GM12864 (cell line): ENCODE data around the gene TAF3.

Source experiments
- DNase-seq: peaks from one replicate; pipeline ENCODE4 v3.0.0-alpha.2; 2011; ENCODE audit warnings: low read depth
- H3K4me3 ChIP-seq: 2 replicates; pipeline ENCODE4 v1.5.1; 2011; ENCODE audit warnings: mild to moderate bottlenecking, low read depth, low read length, control low read depth
- TF ChIP-seq, protein P1 (sequence below): IDR thresholded peaks from 2 replicates; pipeline ENCODE4 v1.5.1; 2011; ENCODE audit warnings: low read depth, mild to moderate bottlenecking, moderate library complexity, low read length, control low read depth, inconsistent platforms; ENCODE audit errors: missing control alignments

The TAF3 gene

DNA sequence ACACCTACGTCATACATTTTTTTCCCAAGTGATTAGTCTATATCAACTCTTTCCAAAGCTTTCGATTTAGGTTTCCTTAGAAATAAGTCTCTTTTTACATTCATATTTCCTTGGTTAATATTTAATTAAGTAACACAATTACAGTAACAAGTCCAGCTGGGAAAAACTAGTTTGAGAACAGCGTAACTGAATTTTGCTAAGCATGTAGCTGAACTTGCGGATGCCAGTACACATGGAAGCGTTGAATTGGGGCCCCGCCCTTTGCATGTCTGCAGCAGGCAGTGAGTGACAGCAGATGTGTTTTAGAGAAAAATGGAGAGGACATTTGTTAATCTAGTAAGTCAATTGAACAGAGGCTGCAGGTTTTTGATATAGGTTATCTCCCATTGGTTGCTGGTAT is 72.5 kb downstream of the TAF3 start:
- TF ChIP-seq, protein P1, sequence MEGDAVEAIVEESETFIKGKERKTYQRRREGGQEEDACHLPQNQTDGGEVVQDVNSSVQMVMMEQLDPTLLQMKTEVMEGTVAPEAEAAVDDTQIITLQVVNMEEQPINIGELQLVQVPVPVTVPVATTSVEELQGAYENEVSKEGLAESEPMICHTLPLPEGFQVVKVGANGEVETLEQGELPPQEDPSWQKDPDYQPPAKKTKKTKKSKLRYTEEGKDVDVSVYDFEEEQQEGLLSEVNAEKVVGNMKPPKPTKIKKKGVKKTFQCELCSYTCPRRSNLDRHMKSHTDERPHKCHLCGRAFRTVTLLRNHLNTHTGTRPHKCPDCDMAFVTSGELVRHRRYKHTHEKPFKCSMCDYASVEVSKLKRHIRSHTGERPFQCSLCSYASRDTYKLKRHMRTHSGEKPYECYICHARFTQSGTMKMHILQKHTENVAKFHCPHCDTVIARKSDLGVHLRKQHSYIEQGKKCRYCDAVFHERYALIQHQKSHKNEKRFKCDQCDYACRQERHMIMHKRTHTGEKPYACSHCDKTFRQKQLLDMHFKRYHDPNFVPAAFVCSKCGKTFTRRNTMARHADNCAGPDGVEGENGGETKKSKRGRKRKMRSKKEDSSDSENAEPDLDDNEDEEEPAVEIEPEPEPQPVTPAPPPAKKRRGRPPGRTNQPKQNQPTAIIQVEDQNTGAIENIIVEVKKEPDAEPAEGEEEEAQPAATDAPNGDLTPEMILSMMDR: no peak
- H3K4me3 ChIP-seq: no peak overlapping the region
- DNase-seq: no peak

DNA sequence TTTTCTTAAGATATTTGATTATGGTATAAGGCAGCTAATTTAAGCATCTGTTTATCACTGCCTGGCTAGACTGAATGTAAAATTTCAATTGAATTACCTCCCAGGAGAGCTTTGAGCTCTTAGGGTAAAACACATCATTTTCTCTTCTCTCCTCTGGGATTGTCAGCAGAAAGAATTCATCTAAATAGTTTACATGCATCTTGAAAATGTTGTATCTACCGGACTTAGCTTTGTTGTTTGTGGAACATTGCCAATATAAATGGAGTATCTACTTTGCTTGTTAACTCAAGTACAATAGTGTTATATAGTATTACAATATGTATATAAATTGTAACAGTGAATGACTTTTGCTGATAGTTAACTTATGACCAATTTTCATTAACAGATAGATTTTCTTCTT is 73.3 kb downstream of the TAF3 start:
- no peak overlapping the region for H3K4me3 ChIP-seq
- TF ChIP-seq, protein P1: no peak
- DNase-seq: no peak

DNA sequence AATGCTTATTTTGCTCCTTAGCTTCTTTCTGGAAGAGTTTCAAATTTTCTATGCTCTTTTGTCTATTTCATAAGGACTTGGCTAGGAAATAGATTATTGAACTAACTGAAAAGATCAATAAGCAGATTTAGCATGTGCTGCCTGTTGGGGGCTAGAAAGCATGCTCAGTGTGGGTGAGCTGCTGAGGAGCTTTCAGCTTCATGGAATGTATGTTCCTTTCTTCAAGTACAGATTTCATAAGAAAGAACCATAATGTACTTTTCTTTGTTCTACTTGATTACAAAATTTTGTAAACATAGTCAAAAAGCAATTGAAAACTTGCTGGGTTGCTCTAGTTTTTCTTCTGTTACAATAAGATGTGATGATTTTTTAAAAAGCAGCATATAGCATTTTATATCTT is 73.8 kb downstream of the TAF3 start:
- H3K4me3 ChIP-seq: no peak overlapping the region
- DNase-seq: no peak
- TF ChIP-seq, protein P1: no peak

DNA sequence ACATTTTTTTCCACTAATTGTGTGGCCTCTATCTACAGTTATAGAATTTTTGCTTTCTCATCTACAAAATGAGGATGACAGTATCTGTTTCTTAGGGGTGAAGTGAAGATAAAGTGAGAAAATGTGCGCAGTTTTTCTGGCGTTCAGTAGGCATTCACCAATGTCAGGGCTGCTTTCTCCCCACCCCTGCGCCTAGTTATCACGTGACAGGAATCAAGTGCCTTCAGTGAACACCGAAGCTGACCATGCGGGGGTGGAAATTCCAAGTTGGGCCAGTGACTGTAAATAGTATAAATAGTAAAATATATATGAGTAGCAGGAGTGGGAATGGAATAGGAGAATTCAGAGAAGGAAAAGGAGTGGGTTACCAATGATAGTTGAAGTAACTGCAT is 77.4 kb downstream of the TAF3 start:
- TF ChIP-seq, protein P1: no peak
- H3K4me3 ChIP-seq: no peak overlapping the region
- DNase-seq: no peak

DNA sequence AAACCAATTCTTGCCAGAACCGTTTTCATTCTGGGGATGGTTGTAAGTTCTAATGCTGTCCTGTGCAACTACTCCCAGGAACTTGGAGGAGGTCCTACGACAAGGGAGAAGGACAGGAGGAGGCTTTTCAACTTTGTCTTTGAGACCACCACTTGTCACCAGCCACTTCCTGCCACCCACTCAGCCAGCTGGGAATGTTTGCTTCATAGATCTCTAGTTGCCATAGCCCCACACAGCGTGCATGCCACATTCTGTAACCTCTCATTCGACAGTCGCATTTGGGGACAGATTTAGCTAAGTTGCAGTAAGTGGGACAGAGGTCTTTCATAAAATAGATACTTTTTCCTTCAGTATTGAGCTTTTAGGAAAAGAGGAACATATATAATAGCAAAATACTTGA is 78.0 kb downstream of the TAF3 start:
- TF ChIP-seq, protein P1: no peak
- no peak overlapping the region for H3K4me3 ChIP-seq
- no peak for DNase-seq

DNA sequence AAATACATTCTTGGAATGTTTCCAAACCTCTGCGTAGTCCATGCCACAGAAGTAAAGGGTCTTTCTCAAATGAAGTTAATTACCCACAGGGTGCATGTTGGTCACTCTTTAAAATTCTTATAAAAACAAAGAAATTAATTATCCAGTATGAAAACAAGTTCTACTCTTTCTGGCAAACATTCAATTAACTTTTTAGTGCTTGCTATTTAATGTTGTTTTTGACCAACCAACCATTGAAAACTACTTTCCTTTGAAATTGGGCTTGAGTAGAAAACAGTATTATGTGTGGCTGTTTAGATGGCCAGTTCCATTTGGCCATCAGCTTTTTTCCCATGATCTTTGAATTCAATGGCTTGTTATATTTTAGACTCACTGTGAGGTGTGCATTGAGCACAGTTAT is 83.0 kb downstream of the TAF3 start:
- TF ChIP-seq, protein P1: no peak
- no peak for DNase-seq
- no peak overlapping the region for H3K4me3 ChIP-seq

DNA sequence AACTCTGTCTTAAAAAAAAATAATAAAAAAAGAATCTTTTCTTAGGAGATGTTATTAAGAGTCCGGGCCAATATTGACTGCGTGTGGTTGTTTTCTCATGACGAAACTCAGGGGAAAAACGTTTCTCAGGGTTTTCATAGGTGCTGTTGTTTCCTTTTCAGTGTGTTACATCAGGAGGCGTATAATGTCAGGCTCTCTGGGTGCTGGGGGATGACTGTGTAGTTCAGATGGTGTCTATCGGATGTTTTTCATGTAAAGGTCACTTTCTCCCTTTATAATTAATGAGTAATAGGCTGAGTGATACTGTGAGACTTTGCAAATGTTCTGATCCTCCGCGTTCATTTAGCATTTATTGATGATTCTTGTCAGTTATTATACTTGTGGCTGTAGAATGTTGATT is 84.1 kb downstream of the TAF3 start:
- no peak overlapping the region for H3K4me3 ChIP-seq
- no peak for DNase-seq
- TF ChIP-seq, protein P1: no peak
